ENCODE measurements around the gene NEMF. TPM values are rescaled to one million over a fixed set of nuclear protein-coding genes. Genes with fewer than 3 reads are reported as not detected.

The NEMF gene
- total RNA-seq, 1 experiment from 2014 or later = 57.7 TPM

GRCh38 chr14:49778421-49778820 is 74.2 kb downstream of the NEMF start:
- Histone ChIP-seq H2AFZ (ENCODE audit: low read depth, low read length, poor library complexity, severe bottlenecking) (no peak overlapping the region), H3K79me2 (ENCODE audit: insufficient read depth, low read length) (no peaks in the 10 kb centered on the region), H3K9me3 (ENCODE audit: control insufficient read depth in 1 of 2, insufficient read depth in 1 of 2, low read depth in 1 of 2, low read length in 2 of 2) (no peaks in the 10 kb centered on the region), H3K4me1 (ENCODE audit: control insufficient read depth in 1 of 2, insufficient read depth in 2 of 2, low read length in 2 of 2) (no peaks in the 10 kb centered on the region), H3K36me3 (ENCODE audit: control insufficient read depth in 1 of 2, insufficient read depth in 2 of 2, low read length in 2 of 2) (peaks cover 27 to 48% of the 10 kb centered on the region in 2 experiments), H3K27ac (ENCODE audit: low read depth, low read length) (no peak overlapping the region), H3K4me2 (ENCODE audit: low read length) (no peak overlapping the region), H3K9ac (ENCODE audit: low read length) (no peak overlapping the region), H4K20me1 (ENCODE audit: insufficient read depth) (0 out of 2 replicates have a peak, but pooled peaks cover 4% of the 10 kb centered on the region), H3K9me2 (ENCODE audit: insufficient read depth) (no peaks in the 10 kb centered on the region), H3K4me3 (replicated peaks in 1 of 2; ENCODE audit: low read depth in 1 of 2, low read length in 2 of 2) (no peak overlapping the region), H3K27me3 (ENCODE audit: insufficient read depth, low read length) (no peaks in the 10 kb centered on the region)
- ChIA-PET CTCF (no interaction called here), POLR2A (no interaction called here), RAD21 (ENCODE audit: low non-redundant PET in 1 of 2, low total read pairs in 2 of 2, uncharacterized antibody in 2 of 2, unreplicated experiment in 2 of 2) (no interaction called here)
- ATAC-seq (no peak), DNase-seq (ENCODE audit: low read depth, low spot score) (no peak)
- BruUV-seq (replicated peaks) = no TSS peak
- no peak for TF ChIP-seq MAX (IDR thresholded peaks at IDR 0.05)
- intact Hi-C loops (cut with micrococcal nuclease) = no loop called here

GRCh38 chr14:49774106-49774505 is 78.5 kb downstream of the NEMF start:
- intact Hi-C loops (cut with micrococcal nuclease) = no loop called here
- no peak overlapping the region for H3K4me2 ChIP-seq (ENCODE audit: low read length)
- BruUV-seq (replicated peaks) = no TSS peak
- DNase-seq (ENCODE audit: low read depth, low spot score) (no peak), ATAC-seq (no peak)
- no peaks in the 10 kb centered on the region for H3K27me3 ChIP-seq (ENCODE audit: insufficient read depth, low read length)
- no peak overlapping the region for H3K9ac ChIP-seq (ENCODE audit: low read length)
- POLR2A ChIA-PET = no interaction called here
- RAD21 ChIA-PET (ENCODE audit: low non-redundant PET in 1 of 2, low total read pairs in 2 of 2, uncharacterized antibody in 2 of 2, unreplicated experiment in 2 of 2) = no interaction called here
- H4K20me1 ChIP-seq (ENCODE audit: insufficient read depth) = no peaks in the 10 kb centered on the region
- H3K4me1 ChIP-seq (ENCODE audit: control insufficient read depth in 1 of 2, insufficient read depth in 2 of 2, low read length in 2 of 2) = peaks cover 4 to 14% of the 10 kb centered on the region in 2 experiments; a peak in 3 of 4 replicates
- H3K36me3 ChIP-seq (ENCODE audit: control insufficient read depth in 1 of 2, insufficient read depth in 2 of 2, low read length in 2 of 2) = peaks cover 3 to 12% of the 10 kb centered on the region in 2 experiments; a peak in 2 of 4 replicates
- H3K9me2 ChIP-seq (ENCODE audit: insufficient read depth) = no peaks in the 10 kb centered on the region
- no peaks in the 10 kb centered on the region for H3K9me3 ChIP-seq (ENCODE audit: control insufficient read depth in 1 of 2, insufficient read depth in 1 of 2, low read depth in 1 of 2, low read length in 2 of 2)
- CTCF ChIA-PET = no interaction called here
- TF ChIP-seq POLR2AphosphoS5 (IDR thresholded peaks at IDR 0.05; ENCODE audit: low read depth, low read length) (no peak), MAX (IDR thresholded peaks at IDR 0.05) (no peak), RAD21 (IDR thresholded peaks at IDR 0.05; ENCODE audit: low read depth) (no peak), CEBPB (IDR thresholded peaks at IDR 0.05; ENCODE audit: low read depth) (no peak), ZFX (IDR thresholded peaks at IDR 0.05) (no peak), ELF1 (IDR thresholded peaks at IDR 0.05; ENCODE audit: borderline replicate concordance, low read depth) (no peak), EZH2phosphoT487 (IDR thresholded peaks at IDR 0.05; ENCODE audit: borderline replicate concordance) (no peak), ATF3 (IDR thresholded peaks at IDR 0.05) (no peak), CBX3 (IDR thresholded peaks at IDR 0.05; ENCODE audit: low read depth) (no peak), JUND (IDR thresholded peaks at IDR 0.05) (no peak), EZH2 (IDR thresholded peaks at IDR 0.05) (no peak), TCF7L2 (IDR thresholded peaks at IDR 0.05; ENCODE audit: borderline replicate concordance, extremely low read depth, insufficient read depth, insufficient read length) (no peak), YY1 (IDR thresholded peaks at IDR 0.05; ENCODE audit: extremely low read depth, insufficient replicate concordance, low read depth, low read length) (no peak), FOSL1 (IDR thresholded peaks at IDR 0.05; ENCODE audit: low read depth) (no peak), ZNF274 (IDR thresholded peaks at IDR 0.05; ENCODE audit: low read depth, low read length) (no peak), EGR1 (IDR thresholded peaks at IDR 0.05; ENCODE audit: low read depth) (no peak), POLR2A (IDR thresholded peaks at IDR 0.05; ENCODE audit: borderline replicate concordance, extremely low read depth, insufficient read depth, insufficient read length) (no peak)
- TF ChIP-seq, protein P1, sequence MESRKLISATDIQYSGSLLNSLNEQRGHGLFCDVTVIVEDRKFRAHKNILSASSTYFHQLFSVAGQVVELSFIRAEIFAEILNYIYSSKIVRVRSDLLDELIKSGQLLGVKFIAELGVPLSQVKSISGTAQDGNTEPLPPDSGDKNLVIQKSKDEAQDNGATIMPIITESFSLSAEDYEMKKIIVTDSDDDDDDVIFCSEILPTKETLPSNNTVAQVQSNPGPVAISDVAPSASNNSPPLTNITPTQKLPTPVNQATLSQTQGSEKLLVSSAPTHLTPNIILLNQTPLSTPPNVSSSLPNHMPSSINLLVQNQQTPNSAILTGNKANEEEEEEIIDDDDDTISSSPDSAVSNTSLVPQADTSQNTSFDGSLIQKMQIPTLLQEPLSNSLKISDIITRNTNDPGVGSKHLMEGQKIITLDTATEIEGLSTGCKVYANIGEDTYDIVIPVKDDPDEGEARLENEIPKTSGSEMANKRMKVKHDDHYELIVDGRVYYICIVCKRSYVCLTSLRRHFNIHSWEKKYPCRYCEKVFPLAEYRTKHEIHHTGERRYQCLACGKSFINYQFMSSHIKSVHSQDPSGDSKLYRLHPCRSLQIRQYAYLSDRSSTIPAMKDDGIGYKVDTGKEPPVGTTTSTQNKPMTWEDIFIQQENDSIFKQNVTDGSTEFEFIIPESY (IDR thresholded peaks at IDR 0.05; ENCODE audit: extremely low read depth, insufficient replicate concordance, low read length) = no peak
- H2AFZ ChIP-seq (ENCODE audit: low read depth, low read length, poor library complexity, severe bottlenecking) = no peak overlapping the region
- H3K4me3 ChIP-seq (replicated peaks in 1 of 2; ENCODE audit: low read depth in 1 of 2, low read length in 2 of 2) = no peak overlapping the region
- H3K79me2 ChIP-seq (ENCODE audit: insufficient read depth, low read length) = peaks cover 12% of the 10 kb centered on the region; the same call in 1 of the 2 replicates
- no peak overlapping the region for H3K27ac ChIP-seq (ENCODE audit: low read depth, low read length)
